Colonic mucosa (tissue), 4 donors: ENCODE data around the gene PHTF2. TPM values are rescaled to one million over a fixed set of nuclear protein-coding genes. Genes with fewer than 3 reads are reported as not detected.

ENCODE experiments used
- DNase-seq: peaks from one replicate; pipeline ENCODE4 v3.0.0-alpha.2; 2020
- H3K27ac ChIP-seq: fragments of 200-600 bp; one replicate; pipeline ENCODE4 v1.8.0; 2021
- H3K27me3 ChIP-seq: fragments of 200-600 bp; one replicate; pipeline ENCODE4 v1.8.0; 2021
- H3K36me3 ChIP-seq: fragments of 200-600 bp; one replicate; pipeline ENCODE4 v1.8.0; 2021
- H3K4me1 ChIP-seq: fragments of 200-600 bp; one replicate; pipeline ENCODE4 v1.8.0; 2021; ENCODE audit warnings: mild to moderate bottlenecking
- H3K4me3 ChIP-seq: fragments of 200-600 bp; one replicate; pipeline ENCODE4 v1.8.0; 2021
- H3K9ac ChIP-seq, 2 donors: one replicate each; pipeline ENCODE4 v1.7.0; 2013; ENCODE audit warnings: control low read depth in 2 of 2, low read depth in 2 of 2, low read length in 2 of 2
- H3K9me3 ChIP-seq: fragments of 200-600 bp; one replicate; pipeline ENCODE4 v1.8.0; 2021
- intact Hi-C: fragments of 100-400 bp; cut with DNase I; formaldehyde crosslinking; loops from one replicate; pipeline ENCODE4 v1.14.1; 2022
- total RNA-seq, 2 donors: library from RNA; stranded (reverse); fragmentation: NEBNext Ultra II Directional in 1 of 2; extraction: Animal tissue kit (Norgen Biotek cat#: 25700) in 1 of 2; gene quantifications; one replicate each; pipeline ENCODE4 v1.2.1, GENCODE V29; 2021
- TF ChIP-seq, protein P1 (sequence below): fragments of 200-600 bp; IDR thresholded peaks from one replicate; pipeline ENCODE4 v1.8.0; 2022; ENCODE audit warnings: antibody characterized with exemption, mild to moderate bottlenecking
- donor health status: healthy.
- donor health status: DM: no; HTN: no; CAD: no.
- donor health status: DM: no; HTN: no; CAD: no.

Gene PHTF2
- total RNA-seq, 2 donors from 2014 or later = 9.7 to 13.9 TPM

DNA sequence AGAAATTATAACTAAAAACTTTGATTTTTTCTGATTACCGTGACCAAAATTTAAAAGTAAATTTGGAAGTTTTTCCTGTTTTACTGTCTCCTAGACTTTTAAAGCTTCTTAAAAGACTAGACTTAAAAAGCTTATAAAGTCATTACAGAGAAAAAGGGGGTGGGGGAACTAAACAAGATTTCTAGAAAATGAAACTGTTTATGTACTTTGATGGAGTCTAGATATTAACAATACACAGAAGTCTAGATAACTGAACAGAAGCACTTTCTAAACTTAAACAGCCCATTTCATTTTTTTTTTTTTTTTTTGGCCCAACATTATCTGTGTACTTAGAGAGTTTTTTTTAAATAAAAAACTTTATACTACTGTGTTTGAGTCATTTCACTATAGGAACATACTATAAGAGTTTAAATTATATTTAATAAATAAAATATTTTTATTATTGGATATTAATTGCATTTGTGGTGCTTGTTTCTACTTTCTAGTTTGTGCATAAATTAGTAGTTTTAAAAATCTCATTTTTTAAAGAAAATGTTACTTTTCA lies 98.5 kb downstream of the PHTF2 start:
- Histone ChIP-seq H3K27ac (no peak overlapping the region), H3K9ac (no peak overlapping the region), H3K4me3 (no peak overlapping the region), H3K4me1 (no peaks in the 10 kb centered on the region), H3K36me3 (no peaks in the 10 kb centered on the region), H3K27me3 (no peaks in the 10 kb centered on the region), H3K9me3 (no peaks in the 10 kb centered on the region)
- TF ChIP-seq, protein P1, sequence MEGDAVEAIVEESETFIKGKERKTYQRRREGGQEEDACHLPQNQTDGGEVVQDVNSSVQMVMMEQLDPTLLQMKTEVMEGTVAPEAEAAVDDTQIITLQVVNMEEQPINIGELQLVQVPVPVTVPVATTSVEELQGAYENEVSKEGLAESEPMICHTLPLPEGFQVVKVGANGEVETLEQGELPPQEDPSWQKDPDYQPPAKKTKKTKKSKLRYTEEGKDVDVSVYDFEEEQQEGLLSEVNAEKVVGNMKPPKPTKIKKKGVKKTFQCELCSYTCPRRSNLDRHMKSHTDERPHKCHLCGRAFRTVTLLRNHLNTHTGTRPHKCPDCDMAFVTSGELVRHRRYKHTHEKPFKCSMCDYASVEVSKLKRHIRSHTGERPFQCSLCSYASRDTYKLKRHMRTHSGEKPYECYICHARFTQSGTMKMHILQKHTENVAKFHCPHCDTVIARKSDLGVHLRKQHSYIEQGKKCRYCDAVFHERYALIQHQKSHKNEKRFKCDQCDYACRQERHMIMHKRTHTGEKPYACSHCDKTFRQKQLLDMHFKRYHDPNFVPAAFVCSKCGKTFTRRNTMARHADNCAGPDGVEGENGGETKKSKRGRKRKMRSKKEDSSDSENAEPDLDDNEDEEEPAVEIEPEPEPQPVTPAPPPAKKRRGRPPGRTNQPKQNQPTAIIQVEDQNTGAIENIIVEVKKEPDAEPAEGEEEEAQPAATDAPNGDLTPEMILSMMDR = no peak
- DNase-seq = no peak
- intact Hi-C loops = no loop called here

GRCh38 chr7:77899516-77899915 lies 100.9 kb downstream of the PHTF2 start:
- no peak for DNase-seq
- Histone ChIP-seq H3K4me3 (no peak overlapping the region), H3K9ac (no peak overlapping the region), H3K4me1 (no peaks in the 10 kb centered on the region), H3K9me3 (no peaks in the 10 kb centered on the region), H3K36me3 (no peaks in the 10 kb centered on the region), H3K27me3 (no peaks in the 10 kb centered on the region), H3K27ac (no peak overlapping the region)
- TF ChIP-seq, protein P1 = no peak
- intact Hi-C loops = no loop called here

DNA sequence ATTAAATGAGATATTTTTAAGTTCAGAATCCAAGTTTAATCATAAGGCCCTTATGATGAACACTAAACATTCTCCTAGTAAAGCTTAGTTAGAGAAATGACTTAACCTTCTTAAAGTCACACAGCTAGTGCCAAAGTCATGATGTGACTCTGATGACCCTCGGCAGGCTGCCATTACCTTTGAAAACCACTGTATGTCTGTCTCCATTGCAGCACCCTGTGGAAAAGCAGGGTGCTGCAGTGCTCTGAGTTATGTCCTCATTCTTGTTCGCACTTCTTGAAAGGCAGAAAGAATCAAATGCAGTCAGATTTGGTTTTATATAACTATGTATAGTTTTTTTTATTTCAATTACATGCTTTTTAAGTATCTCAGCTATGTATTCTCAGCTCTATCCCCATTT lies 105.0 kb downstream of the PHTF2 start:
- H3K27me3 ChIP-seq = no peaks in the 10 kb centered on the region
- H3K9ac ChIP-seq = no peak overlapping the region
- TF ChIP-seq, protein P1 = no peak
- no peak overlapping the region for H3K27ac ChIP-seq
- intact Hi-C loops = no loop called here
- no peaks in the 10 kb centered on the region for H3K4me1 ChIP-seq
- DNase-seq = no peak
- no peak overlapping the region for H3K4me3 ChIP-seq
- H3K9me3 ChIP-seq = no peaks in the 10 kb centered on the region
- H3K36me3 ChIP-seq = no peaks in the 10 kb centered on the region

DNA sequence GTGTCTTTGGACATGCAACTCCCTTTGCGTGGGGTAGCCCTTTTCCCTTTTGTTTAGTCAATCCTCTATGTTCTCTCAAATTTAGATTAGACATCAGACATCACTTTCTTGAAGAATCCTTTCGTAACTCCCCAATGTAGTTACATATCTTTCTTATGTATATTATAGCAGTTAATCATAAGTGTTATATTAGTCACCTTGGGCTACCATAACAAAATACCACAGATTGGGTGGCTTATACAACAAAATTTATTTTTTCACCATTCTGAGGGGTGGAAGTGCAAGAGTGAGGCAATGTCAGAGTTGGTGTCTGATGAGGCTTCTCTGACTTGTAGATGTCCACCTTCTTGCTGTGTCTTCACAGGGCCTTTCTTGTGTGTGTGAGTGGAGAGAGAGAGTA lies 105.7 kb downstream of the PHTF2 start:
- H3K36me3 ChIP-seq = no peaks in the 10 kb centered on the region
- no peaks in the 10 kb centered on the region for H3K9me3 ChIP-seq
- H3K4me3 ChIP-seq = no peak overlapping the region
- H3K4me1 ChIP-seq = no peaks in the 10 kb centered on the region
- no peaks in the 10 kb centered on the region for H3K27me3 ChIP-seq
- TF ChIP-seq, protein P1 = no peak
- intact Hi-C loops = no loop called here
- no peak overlapping the region for H3K27ac ChIP-seq
- H3K9ac ChIP-seq = no peak overlapping the region
- no peak for DNase-seq

- DNase-seq = no peak
- no peaks in the 10 kb centered on the region for H3K9me3 ChIP-seq
- no peaks in the 10 kb centered on the region for H3K36me3 ChIP-seq
- TF ChIP-seq, protein P1 = no peak
- H3K4me3 ChIP-seq = no peak overlapping the region
- H3K4me1 ChIP-seq = no peaks in the 10 kb centered on the region
- no peak overlapping the region for H3K27ac ChIP-seq
- no peak overlapping the region for H3K9ac ChIP-seq
- intact Hi-C loops = no loop called here
- no peaks in the 10 kb centered on the region for H3K27me3 ChIP-seq
Observed at GRCh38 chr7:77907281-77907680, 108.7 kb downstream of the PHTF2 start.

GRCh38 chr7:77908664-77909063 lies 110.1 kb downstream of the PHTF2 start:
- TF ChIP-seq, protein P1 = no peak
- Histone ChIP-seq H3K9me3 (no peaks in the 10 kb centered on the region), H3K9ac (no peak overlapping the region), H3K27ac (no peak overlapping the region), H3K36me3 (no peaks in the 10 kb centered on the region), H3K27me3 (no peaks in the 10 kb centered on the region), H3K4me1 (no peaks in the 10 kb centered on the region), H3K4me3 (no peak overlapping the region)
- intact Hi-C loops = no loop called here
- no peak for DNase-seq
